GM12878 (cell line): Measurements from ENCODE around the gene PRSS50.

Experiments
- BRCA1 ChIP-seq: IDR thresholded peaks from 2 replicates; pipeline ENCODE4 v1.6.1; 2011; ENCODE audit warnings: low read depth, low read length, improper control_type of control experiment
- CTCF ChIP-seq, 3 experiments: IDR thresholded peaks in 2 of 3; conservative IDR thresholded peaks in 1 of 3; 2 replicates each; pipeline ENCODE4 v1.5.1; 2011; ENCODE audit warnings: low read depth in 3 of 3, low read length in 3 of 3, mild to moderate bottlenecking in 3 of 3, control low read depth in 2 of 3, moderate library complexity in 2 of 3, inconsistent platforms in 1 of 3, mixed read lengths in 1 of 3; ENCODE audit not compliant: control insufficient read depth in 2 of 3, insufficient read depth in 1 of 3; ENCODE audit errors: extremely low read depth in 1 of 3
- JUND ChIP-seq: IDR thresholded peaks from 2 replicates; pipeline ENCODE4 v1.6.1; 2012; ENCODE audit warnings: low read depth, mild to moderate bottlenecking, low read length, improper control_type of control experiment, moderate library complexity
- POLR2A ChIP-seq: IDR thresholded peaks from 2 replicates; pipeline ENCODE4 v1.6.1; 2011; ENCODE audit warnings: low read depth, mild to moderate bottlenecking, low read length
- TCF7 ChIP-seq: IDR thresholded peaks from 2 replicates; pipeline ENCODE4 v1.6.1; 2014; ENCODE audit warnings: antibody characterized with exemption, borderline replicate concordance

- no peak for TF ChIP-seq CTCF (IDR thresholded peaks at IDR 0.05 in 2 of 3, conservative IDR thresholded peaks at IDR 0.05 in 1 of 3; ENCODE audit: control insufficient read depth in 2 of 3, extremely low read depth in 1 of 3, insufficient read depth in 1 of 3, low read depth in 3 of 3, low read length in 3 of 3)
- TF ChIP-seq BRCA1, result no peak
- TF ChIP-seq POLR2A, result no peak
- TF ChIP-seq TCF7, result no peak
- no peak for TF ChIP-seq JUND
These were observed 36.3 kb downstream of the PRSS50 start for GRCh38 chr3:46681387-46681786.
